ENCODE measurements around the gene NOTUM. TPM values are rescaled to one million over a fixed set of nuclear protein-coding genes. Genes with fewer than 3 reads are reported as not detected.

The NOTUM gene
- total and polyA plus RNA-seq, 9 of the 15 experiments (the other 6 are each of a cell fraction or from before 2014, with no cell fraction given) = 0.03 to 14.0 (median 4.1) TPM

DNA sequence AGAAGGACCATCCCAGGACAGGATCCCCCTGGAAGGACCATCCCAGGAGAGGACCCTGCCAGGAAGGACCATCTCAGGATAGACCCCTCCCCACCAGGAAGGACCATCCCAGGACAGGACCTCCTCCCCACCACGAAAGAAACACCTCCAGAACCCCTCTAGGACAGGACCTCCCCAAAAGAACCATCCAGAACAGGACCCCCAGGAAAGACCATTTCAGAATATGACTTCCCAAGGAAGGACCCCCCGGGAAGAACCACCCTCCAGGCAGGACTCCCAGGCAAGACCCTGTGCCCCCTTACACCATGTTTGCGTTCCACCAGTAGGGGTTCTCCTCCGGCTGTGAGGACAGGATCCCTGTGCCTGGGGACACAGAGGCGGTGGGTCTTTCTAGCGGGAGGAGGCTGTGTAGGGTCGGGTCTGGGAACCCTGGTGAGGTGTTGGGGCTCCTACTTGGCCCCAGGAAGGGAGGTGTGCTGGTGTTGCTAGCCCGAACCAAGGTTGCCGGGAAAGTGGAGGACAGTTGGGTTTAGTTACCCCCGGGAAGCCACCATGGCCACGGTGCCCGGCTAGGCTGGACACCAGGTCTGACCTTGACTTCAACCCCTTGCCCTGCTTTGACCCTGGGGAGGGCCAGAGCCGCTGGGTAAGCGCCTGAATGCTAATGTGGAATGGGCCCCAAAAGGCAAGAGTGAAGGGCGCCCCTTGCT is 2.2 kb downstream of the NOTUM start (continued):
- TF ChIP-seq, protein P1, sequence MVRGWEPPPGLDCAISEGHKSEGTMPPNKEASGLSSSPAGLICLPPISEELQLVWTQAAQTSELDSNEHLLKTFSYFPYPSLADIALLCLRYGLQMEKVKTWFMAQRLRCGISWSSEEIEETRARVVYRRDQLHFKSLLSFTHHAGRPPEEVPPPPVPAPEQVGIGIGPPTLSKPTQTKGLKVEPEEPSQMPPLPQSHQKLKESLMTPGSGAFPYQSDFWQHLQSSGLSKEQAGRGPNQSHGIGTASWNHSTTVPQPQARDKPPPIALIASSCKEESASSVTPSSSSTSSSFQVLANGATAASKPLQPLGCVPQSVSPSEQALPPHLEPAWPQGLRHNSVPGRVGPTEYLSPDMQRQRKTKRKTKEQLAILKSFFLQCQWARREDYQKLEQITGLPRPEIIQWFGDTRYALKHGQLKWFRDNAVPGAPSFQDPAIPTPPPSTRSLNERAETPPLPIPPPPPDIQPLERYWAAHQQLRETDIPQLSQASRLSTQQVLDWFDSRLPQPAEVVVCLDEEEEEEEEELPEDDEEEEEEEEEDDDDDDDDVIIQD (CRISPR knock-in tag; IDR thresholded peaks at IDR 0.05) = 0 out of 2 replicates have a peak, but pooled peaks have one; percentile 0
- TF ChIP-seq, protein P2, sequence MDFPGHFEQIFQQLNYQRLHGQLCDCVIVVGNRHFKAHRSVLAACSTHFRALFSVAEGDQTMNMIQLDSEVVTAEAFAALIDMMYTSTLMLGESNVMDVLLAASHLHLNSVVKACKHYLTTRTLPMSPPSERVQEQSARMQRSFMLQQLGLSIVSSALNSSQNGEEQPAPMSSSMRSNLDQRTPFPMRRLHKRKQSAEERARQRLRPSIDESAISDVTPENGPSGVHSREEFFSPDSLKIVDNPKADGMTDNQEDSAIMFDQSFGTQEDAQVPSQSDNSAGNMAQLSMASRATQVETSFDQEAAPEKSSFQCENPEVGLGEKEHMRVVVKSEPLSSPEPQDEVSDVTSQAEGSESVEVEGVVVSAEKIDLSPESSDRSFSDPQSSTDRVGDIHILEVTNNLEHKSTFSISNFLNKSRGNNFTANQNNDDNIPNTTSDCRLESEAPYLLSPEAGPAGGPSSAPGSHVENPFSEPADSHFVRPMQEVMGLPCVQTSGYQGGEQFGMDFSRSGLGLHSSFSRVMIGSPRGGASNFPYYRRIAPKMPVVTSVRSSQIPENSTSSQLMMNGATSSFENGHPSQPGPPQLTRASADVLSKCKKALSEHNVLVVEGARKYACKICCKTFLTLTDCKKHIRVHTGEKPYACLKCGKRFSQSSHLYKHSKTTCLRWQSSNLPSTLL (IDR thresholded peaks at IDR 0.05) = 0 out of 2 replicates have a peak, but pooled peaks have one; percentile 29

DNA sequence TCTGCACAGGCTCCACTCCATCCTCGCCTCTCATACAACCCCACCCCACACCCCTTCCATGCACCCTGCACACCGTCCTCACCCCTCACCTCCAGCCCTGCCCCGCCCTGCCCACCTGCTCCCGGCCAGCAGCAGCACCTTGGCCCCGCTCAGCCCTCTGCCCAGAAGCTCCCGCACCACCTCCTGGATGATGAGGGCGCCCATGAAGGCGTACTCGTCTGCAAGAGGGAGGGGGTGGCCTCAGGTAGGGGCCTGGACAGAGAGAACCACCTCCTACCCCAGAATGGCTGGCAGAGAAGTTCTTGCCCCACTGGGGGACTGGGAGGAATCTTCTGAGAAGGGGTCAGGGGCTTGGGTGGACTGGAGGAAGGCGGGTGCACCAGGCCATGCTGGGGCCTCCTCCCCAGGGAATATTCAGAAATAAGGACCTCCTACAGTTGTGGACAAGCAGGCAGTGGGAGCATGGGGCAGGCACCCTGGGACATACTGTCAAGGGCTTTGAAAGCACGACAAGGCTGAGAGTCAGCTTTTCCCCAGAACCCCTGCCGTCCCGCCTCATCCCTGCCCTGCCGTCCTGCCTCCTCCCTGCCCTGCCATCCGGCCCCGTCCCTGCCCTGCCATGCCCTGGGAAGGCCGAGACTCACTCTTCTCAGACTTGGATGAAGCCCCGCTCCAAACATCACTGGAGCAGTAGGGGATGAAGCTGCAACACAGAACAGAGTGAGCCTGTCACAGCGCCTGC is 3.1 kb downstream of the NOTUM start:
- CTCF ChIA-PET (ENCODE audit: low intra/inter-chr PET ratio) = interaction anchor here (2.4 to 5.2 kb wide), 2 partner anchors 62 to 196 kb away, joined by 20 to 103 read pairs; partner anchors contain the start of genes CENPX and LRRC45
- intact Hi-C loops (cut with micrococcal nuclease) = loop anchor here (10.0 kb wide), 1 partner anchor 197 kb away; no protein-coding TSS in a partner anchor
- no TSS peak for BruUV-seq (replicated peaks)

More for the DNA sequence above, 3.1 kb downstream of the NOTUM start:
- H3K79me2 ChIP-seq (ENCODE audit: control insufficient read depth, insufficient read depth, low read length) = peaks cover 20% of the 10 kb centered on the region
- POLR2A ChIA-PET = interaction anchor here (0.6 to 0.9 kb wide), 2 partner anchors 29 to 78 kb away, joined by 3 read pairs; no protein-coding TSS in a partner anchor
- H3K9me3 ChIP-seq (replicated peaks; ENCODE audit: control insufficient read depth, insufficient read depth, low read depth, low read length) = no peaks in the 10 kb centered on the region
- no peaks in the 10 kb centered on the region for H3K27me3 ChIP-seq (ENCODE audit: control insufficient read depth in 2 of 2, insufficient read depth in 2 of 2, low read length in 2 of 2)
- no peaks in the 10 kb centered on the region for H3K9me1 ChIP-seq (ENCODE audit: control insufficient read depth, insufficient read depth, low read length)
- DNase-seq (ENCODE audit: extremely low read depth in 1 of 4, low spot score in 3 of 4) = no peak
- no peak for ATAC-seq
- TF ChIP-seq, protein P3, sequence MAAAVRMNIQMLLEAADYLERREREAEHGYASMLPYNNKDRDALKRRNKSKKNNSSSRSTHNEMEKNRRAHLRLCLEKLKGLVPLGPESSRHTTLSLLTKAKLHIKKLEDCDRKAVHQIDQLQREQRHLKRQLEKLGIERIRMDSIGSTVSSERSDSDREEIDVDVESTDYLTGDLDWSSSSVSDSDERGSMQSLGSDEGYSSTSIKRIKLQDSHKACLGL (CRISPR knock-in tag; IDR thresholded peaks at IDR 0.05; ENCODE audit: borderline replicate concordance, poor library complexity, severe bottlenecking) = no peak
- TF ChIP-seq MEIS2 (IDR thresholded peaks at IDR 0.05; ENCODE audit: partially characterized antibody) (no peak), ZNF644 (tag; IDR thresholded peaks at IDR 0.05; ENCODE audit: low read depth) (no peak)
- TF ChIP-seq, protein P4, sequence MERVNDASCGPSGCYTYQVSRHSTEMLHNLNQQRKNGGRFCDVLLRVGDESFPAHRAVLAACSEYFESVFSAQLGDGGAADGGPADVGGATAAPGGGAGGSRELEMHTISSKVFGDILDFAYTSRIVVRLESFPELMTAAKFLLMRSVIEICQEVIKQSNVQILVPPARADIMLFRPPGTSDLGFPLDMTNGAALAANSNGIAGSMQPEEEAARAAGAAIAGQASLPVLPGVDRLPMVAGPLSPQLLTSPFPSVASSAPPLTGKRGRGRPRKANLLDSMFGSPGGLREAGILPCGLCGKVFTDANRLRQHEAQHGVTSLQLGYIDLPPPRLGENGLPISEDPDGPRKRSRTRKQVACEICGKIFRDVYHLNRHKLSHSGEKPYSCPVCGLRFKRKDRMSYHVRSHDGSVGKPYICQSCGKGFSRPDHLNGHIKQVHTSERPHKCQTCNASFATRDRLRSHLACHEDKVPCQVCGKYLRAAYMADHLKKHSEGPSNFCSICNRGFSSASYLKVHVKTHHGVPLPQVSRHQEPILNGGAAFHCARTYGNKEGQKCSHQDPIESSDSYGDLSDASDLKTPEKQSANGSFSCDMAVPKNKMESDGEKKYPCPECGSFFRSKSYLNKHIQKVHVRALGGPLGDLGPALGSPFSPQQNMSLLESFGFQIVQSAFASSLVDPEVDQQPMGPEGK (CRISPR knock-in tag; IDR thresholded peaks at IDR 0.05; ENCODE audit: borderline replicate concordance) = no peak
- peaks cover 7 to 71% of the 10 kb centered on the region in 2 experiments; a peak in 4 of 5 replicates for H3K4me1 ChIP-seq (replicated peaks in 1 of 2; ENCODE audit: control insufficient read depth in 2 of 2, insufficient read depth in 2 of 2, low read length in 2 of 2)
- H4K20me1 ChIP-seq (replicated peaks; ENCODE audit: control insufficient read depth, insufficient read depth, low read length) = no peaks in the 10 kb centered on the region
- peak overlapping the region; percentile 82 to 92; a peak in 3 of 4 replicates for H3K9ac ChIP-seq (ENCODE audit: insufficient read depth in 1 of 2, low read depth in 2 of 2, low read length in 2 of 2)
- H3K36me3 ChIP-seq (ENCODE audit: control insufficient read depth, insufficient read depth, low read length) = peaks cover 19% of the 10 kb centered on the region; the same call in 2 of the 3 replicates
- H3K27ac ChIP-seq (ENCODE audit: extremely low read depth, low read depth, low read length) = no peak overlapping the region
- H3K4me3 ChIP-seq = no peak overlapping the region
- H2AFZ ChIP-seq (ENCODE audit: low read depth, low read length) = no peak overlapping the region
- H3K4me2 ChIP-seq (ENCODE audit: insufficient read depth, low read length) = peak overlapping the region; percentile 85; the same call in 1 of the 2 replicates
- FAIRE-seq = no peak
- 89% methylated on average over 17 of the region's 19 CpGs for WGBS (ENCODE audit: insufficient coverage, low coverage, missing lambda C conversion rate)
- in situ Hi-C loops (cut with MboI) = no loop called here
